ENCODE data around the gene RFX2.

Gene RFX2

GRCh38 chr19:5953030-5953589 lies 157.2 kb downstream of the RFX2 start:
- Histone ChIP-seq H4K20me1 (ENCODE audit: insufficient read depth) (peaks cover 8% of the 10 kb centered on the region; the same call in 1 of the 2 replicates), H3K4me1 (ENCODE audit: low read depth, poor library complexity, severe bottlenecking) (peaks cover 43% of the 10 kb centered on the region), H3K79me2 (ENCODE audit: insufficient read depth, low read depth) (peaks cover 77% of the 10 kb centered on the region), H3K4me3 (IDR thresholded peaks at IDR 0.05; ENCODE audit: insufficient read depth, low read depth, low read length) (no peak overlapping the region), H3K36me3 (ENCODE audit: insufficient read depth) (no peaks in the 10 kb centered on the region), H3K4me2 (peak overlapping the region; percentile 21), H2AFZ (ENCODE audit: low read depth) (no peak overlapping the region), H3K27ac (no peak overlapping the region; the same call in 1 of the 2 replicates), H3K9ac (no peak overlapping the region; the same call in 1 of the 2 replicates), H3K27me3 (ENCODE audit: insufficient read depth, low read depth) (no peaks in the 10 kb centered on the region)
- no peak for TF ChIP-seq CTCF (conservative IDR thresholded peaks at IDR 0.05; ENCODE audit: low read depth, low read length)

GRCh38 chr19:5952193-5953029 lies 157.9 kb downstream of the RFX2 start:
- Histone ChIP-seq H3K27me3 (ENCODE audit: insufficient read depth, low read depth) (no peaks in the 10 kb centered on the region), H2AFZ (ENCODE audit: low read depth) (no peak overlapping the region), H3K36me3 (ENCODE audit: insufficient read depth) (no peaks in the 10 kb centered on the region), H3K79me2 (ENCODE audit: insufficient read depth, low read depth) (peaks cover 70% of the 10 kb centered on the region), H3K4me3 (IDR thresholded peaks at IDR 0.05; ENCODE audit: insufficient read depth, low read depth, low read length) (no peak overlapping the region), H3K27ac (no peak overlapping the region), H3K4me2 (no peak overlapping the region), H3K4me1 (ENCODE audit: low read depth, poor library complexity, severe bottlenecking) (peaks cover 43% of the 10 kb centered on the region), H4K20me1 (ENCODE audit: insufficient read depth) (peaks cover 8% of the 10 kb centered on the region; the same call in 1 of the 2 replicates), H3K9ac (no peak overlapping the region)
- no peak for TF ChIP-seq CTCF (conservative IDR thresholded peaks at IDR 0.05; ENCODE audit: low read depth, low read length)

GRCh38 chr19:5951338-5951861 lies 158.9 kb downstream of the RFX2 start:
- Histone ChIP-seq H3K27me3 (ENCODE audit: insufficient read depth, low read depth) (no peaks in the 10 kb centered on the region), H3K4me1 (ENCODE audit: low read depth, poor library complexity, severe bottlenecking) (peaks cover 35% of the 10 kb centered on the region), H3K9ac (no peak overlapping the region), H2AFZ (ENCODE audit: low read depth) (no peak overlapping the region), H3K4me3 (IDR thresholded peaks at IDR 0.05; ENCODE audit: insufficient read depth, low read depth, low read length) (no peak overlapping the region), H4K20me1 (ENCODE audit: insufficient read depth) (peaks cover 3% of the 10 kb centered on the region; the same call in 1 of the 2 replicates), H3K27ac (no peak overlapping the region), H3K79me2 (ENCODE audit: insufficient read depth, low read depth) (peaks cover 62% of the 10 kb centered on the region), H3K36me3 (ENCODE audit: insufficient read depth) (no peaks in the 10 kb centered on the region), H3K4me2 (no peak overlapping the region)
- TF ChIP-seq CTCF (conservative IDR thresholded peaks at IDR 0.05; ENCODE audit: low read depth, low read length): no peak

- TF ChIP-seq CTCF (conservative IDR thresholded peaks at IDR 0.05; ENCODE audit: low read depth, low read length): no peak
- Histone ChIP-seq H3K4me2 (no peak overlapping the region), H3K4me1 (ENCODE audit: low read depth, poor library complexity, severe bottlenecking) (peaks cover 29% of the 10 kb centered on the region), H3K4me3 (IDR thresholded peaks at IDR 0.05; ENCODE audit: insufficient read depth, low read depth, low read length) (no peak overlapping the region), H3K79me2 (ENCODE audit: insufficient read depth, low read depth) (peaks cover 56% of the 10 kb centered on the region), H3K27ac (no peak overlapping the region), H3K27me3 (ENCODE audit: insufficient read depth, low read depth) (no peaks in the 10 kb centered on the region), H3K9ac (no peak overlapping the region), H3K36me3 (ENCODE audit: insufficient read depth) (no peaks in the 10 kb centered on the region), H4K20me1 (ENCODE audit: insufficient read depth) (no peaks in the 10 kb centered on the region), H2AFZ (ENCODE audit: low read depth) (no peak overlapping the region)
These were observed 159.6 kb downstream of the RFX2 start for GRCh38 chr19:5950741-5951140.

All from KMS-11 (cell line).